ENCODE data around the gene NSUN6. TPM values are rescaled to one million over a fixed set of nuclear protein-coding genes. Genes with fewer than 3 reads are reported as not detected.

NSUN6 gene
- total RNA-seq, 1 experiment from 2014 or later = 15.1 TPM

- Mint-ChIP-seq H3K27ac (no peak overlapping the region), H3K4me1 (peaks cover 17% of the 10 kb centered on the region), H3K27me3 (ENCODE audit: low read depth) (no peaks in the 10 kb centered on the region), H3K9me3 (no peaks in the 10 kb centered on the region), H3K36me3 (0 out of 2 replicates have a peak, but pooled peaks cover 3% of the 10 kb centered on the region), H3K4me3 (no peak overlapping the region)
- ATAC-seq (no peak), DNase-seq (ENCODE audit: low spot score) (no peak)
- POLR2A ChIA-PET = no interaction called here
- CTCF ChIA-PET = no interaction called here
- TF ChIP-seq HMGXB4 (CRISPR knock-in tag; IDR thresholded peaks at IDR 0.05) = no peak
- no peak for TF ChIP-seq E2F1 (CRISPR knock-in tag; IDR thresholded peaks at IDR 0.05)
- TF ChIP-seq KAT7 (CRISPR knock-in tag; IDR thresholded peaks at IDR 0.05; ENCODE audit: borderline replicate concordance) = no peak
- TF ChIP-seq FOXP1 (CRISPR knock-in tag; IDR thresholded peaks at IDR 0.05; ENCODE audit: borderline replicate concordance) = no peak
Measured at GRCh38 chr10:18684416-18684815, 33.0 kb upstream of the NSUN6 start.

GRCh38 chr10:18683427-18683826 is 32.0 kb upstream of the NSUN6 start:
- Mint-ChIP-seq H3K27ac (no peak overlapping the region), H3K9me3 (no peaks in the 10 kb centered on the region), H3K36me3 (0 out of 2 replicates have a peak, but pooled peaks cover 3% of the 10 kb centered on the region), H3K4me3 (no peak overlapping the region), H3K27me3 (ENCODE audit: low read depth) (no peaks in the 10 kb centered on the region), H3K4me1 (peaks cover 23% of the 10 kb centered on the region)
- ATAC-seq (no peak), DNase-seq (ENCODE audit: low spot score) (no peak)
- POLR2A ChIA-PET = no interaction called here
- TF ChIP-seq GABPB1 (CRISPR knock-in tag; IDR thresholded peaks at IDR 0.05) (no peak), MYBL2 (CRISPR knock-in tag; IDR thresholded peaks at IDR 0.05) (no peak), USF1 (CRISPR knock-in tag; IDR thresholded peaks at IDR 0.05) (no peak), HMGXB4 (CRISPR knock-in tag; IDR thresholded peaks at IDR 0.05) (no peak), ZNF317 (CRISPR knock-in tag; IDR thresholded peaks at IDR 0.05; ENCODE audit: borderline replicate concordance, low read depth) (no peak), ATF3 (CRISPR knock-in tag; conservative IDR thresholded peaks at IDR 0.05) (no peak), ESRRA (CRISPR knock-in tag; IDR thresholded peaks at IDR 0.05; ENCODE audit: borderline replicate concordance) (no peak)
- CTCF ChIA-PET = no interaction called here

GRCh38 chr10:18681971-18682411 is 30.6 kb upstream of the NSUN6 start:
- H3K4me3 Mint-ChIP-seq = no peak overlapping the region
- ChIA-PET POLR2A (no interaction called here), CTCF (no interaction called here)
- no peaks in the 10 kb centered on the region for H3K27me3 Mint-ChIP-seq (ENCODE audit: low read depth)
- H3K4me1 Mint-ChIP-seq = peaks cover 23% of the 10 kb centered on the region
- H3K27ac Mint-ChIP-seq = no peak overlapping the region; the same call in 1 of the 2 replicates
- DNase-seq (ENCODE audit: low spot score) = no peak
- no peaks in the 10 kb centered on the region for H3K9me3 Mint-ChIP-seq
- ATAC-seq = no peak
- H3K36me3 Mint-ChIP-seq = 0 out of 2 replicates have a peak, but pooled peaks cover 3% of the 10 kb centered on the region
- TF ChIP-seq ATF2 (CRISPR knock-in tag; IDR thresholded peaks at IDR 0.05; ENCODE audit: borderline replicate concordance, low read depth) (no peak), ATF3 (CRISPR knock-in tag; conservative IDR thresholded peaks at IDR 0.05) (no peak), ZNF425 (CRISPR knock-in tag; conservative IDR thresholded peaks at IDR 0.05) (no peak), MLX (CRISPR knock-in tag; IDR thresholded peaks at IDR 0.05) (no peak), CREB1 (CRISPR knock-in tag; IDR thresholded peaks at IDR 0.05) (no peak), SMAD3 (CRISPR knock-in tag; IDR thresholded peaks at IDR 0.05; ENCODE audit: borderline replicate concordance) (no peak)

Data from WTC11 (cell line).